HepG2 (cell line): ENCODE results near the gene PRKCE.

ENCODE experiments used
- GABPA ChIP-seq, 2 experiments: IDR thresholded peaks; 2 replicates each; pipeline ENCODE4 v1.6.1; 2011 to 2016; ENCODE audit warnings: low read depth in 2 of 2, low read length in 1 of 2, missing biosample characterization in 1 of 2, missing genetic modification characterization in 1 of 2
- POLR2A ChIP-seq, 2 experiments: IDR thresholded peaks; 2 replicates each; pipeline ENCODE4 v1.6.1; 2011; ENCODE audit warnings: low read depth in 2 of 2, low read length in 2 of 2, mild to moderate bottlenecking in 1 of 2, moderate library complexity in 1 of 2; ENCODE audit not compliant: insufficient read depth in 1 of 2
- ZBTB38 ChIP-seq: sonication (generic); formaldehyde crosslinking; IDR thresholded peaks from 2 replicates; pipeline ENCODE4 v1.5.1; 2020; ENCODE audit warnings: mild to moderate bottlenecking, missing genetic modification reagents
- ZFX ChIP-seq: sonication (generic); formaldehyde crosslinking; IDR thresholded peaks from 2 replicates; pipeline ENCODE4 v1.4.0; 2020; ENCODE audit warnings: mild to moderate bottlenecking, low read depth, missing genetic modification reagents, moderate library complexity
- TF ChIP-seq, protein P1 (sequence below): sonication (generic); formaldehyde crosslinking; IDR thresholded peaks from 2 replicates; pipeline ENCODE4 v1.5.1; 2020; ENCODE audit warnings: missing genetic modification reagents, mild to moderate bottlenecking, borderline replicate concordance

DNA sequence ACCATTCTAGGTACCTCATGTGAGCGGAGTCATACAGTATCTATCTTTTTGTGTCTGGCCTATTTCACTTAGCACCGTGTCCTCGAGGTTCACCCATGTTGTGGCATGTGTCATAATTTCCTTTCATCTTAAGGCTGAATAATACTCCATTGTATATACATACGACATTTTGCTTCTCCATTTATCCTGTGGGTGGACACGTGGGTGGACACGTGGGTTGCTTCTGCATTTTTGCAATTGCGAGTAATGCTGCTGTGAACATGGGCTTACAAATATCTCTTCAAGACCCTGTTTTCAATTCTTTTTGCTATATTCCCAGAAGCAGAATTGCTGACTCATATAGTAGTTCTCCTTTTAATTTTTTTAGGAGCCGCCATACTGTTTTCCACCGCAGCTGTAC is 402.1 kb downstream of the PRKCE start:
- TF ChIP-seq GABPA (IDR thresholded peaks at IDR 0.05; ENCODE audit: low read depth, low read length) (no peak), GABPA (CRISPR knock-in tag; IDR thresholded peaks at IDR 0.05; ENCODE audit: low read depth) (no peak), ZFX (no peak), POLR2A (IDR thresholded peaks at IDR 0.05; ENCODE audit: insufficient read depth in 1 of 2, low read depth in 2 of 2, low read length in 2 of 2) (no peak), ZBTB38 (no peak)
- TF ChIP-seq, protein P1, sequence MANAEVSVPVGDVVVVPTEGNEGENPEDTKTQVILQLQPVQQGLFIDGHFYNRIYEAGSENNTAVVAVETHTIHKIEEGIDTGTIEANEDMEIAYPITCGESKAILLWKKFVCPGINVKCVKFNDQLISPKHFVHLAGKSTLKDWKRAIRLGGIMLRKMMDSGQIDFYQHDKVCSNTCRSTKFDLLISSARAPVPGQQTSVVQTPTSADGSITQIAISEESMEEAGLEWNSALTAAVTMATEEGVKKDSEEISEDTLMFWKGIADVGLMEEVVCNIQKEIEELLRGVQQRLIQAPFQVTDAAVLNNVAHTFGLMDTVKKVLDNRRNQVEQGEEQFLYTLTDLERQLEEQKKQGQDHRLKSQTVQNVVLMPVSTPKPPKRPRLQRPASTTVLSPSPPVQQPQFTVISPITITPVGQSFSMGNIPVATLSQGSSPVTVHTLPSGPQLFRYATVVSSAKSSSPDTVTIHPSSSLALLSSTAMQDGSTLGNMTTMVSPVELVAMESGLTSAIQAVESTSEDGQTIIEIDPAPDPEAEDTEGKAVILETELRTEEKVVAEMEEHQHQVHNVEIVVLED: no peak
